ENCODE data around the gene MAP2K5. TPM values are rescaled to one million over a fixed set of nuclear protein-coding genes. Genes with fewer than 3 reads are reported as not detected.

MAP2K5 gene
- total RNA-seq, 1 donor from 2014 or later, result 21.7 TPM

DNA sequence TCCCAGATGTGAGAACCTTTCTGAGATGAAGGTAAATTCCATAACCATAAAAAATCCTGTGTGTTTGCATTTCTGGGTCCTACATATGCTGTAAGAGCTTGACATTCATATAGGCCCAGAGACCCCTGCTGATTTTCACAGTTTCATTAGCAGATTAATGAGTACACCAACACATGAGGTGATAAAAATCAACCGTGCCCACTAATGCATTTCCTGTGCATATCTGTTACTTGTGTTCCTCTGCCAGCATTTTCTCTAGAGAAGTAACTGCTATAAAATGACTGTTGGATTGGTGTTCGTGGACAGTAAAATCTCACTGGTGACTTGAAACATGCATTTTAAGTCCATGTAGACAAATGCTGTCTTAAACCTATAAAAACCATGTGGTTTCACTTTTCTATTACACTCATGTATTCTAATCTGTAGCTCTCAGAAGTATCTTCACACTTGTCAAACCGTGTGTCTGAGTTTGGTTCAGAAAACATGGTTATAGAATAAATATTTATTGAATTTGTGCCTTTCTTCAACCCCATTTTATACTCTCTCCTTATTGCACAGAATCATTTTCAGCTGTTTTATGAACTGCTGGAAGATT lies 14.6 kb downstream of the MAP2K5 start:
- intact Hi-C loops (cut with micrococcal nuclease), result no loop called here

GRCh38 chr15:67558502-67558901 lies 16.0 kb downstream of the MAP2K5 start:
- intact Hi-C loops (cut with micrococcal nuclease), result no loop called here

GRCh38 chr15:67559158-67559557 lies 16.7 kb downstream of the MAP2K5 start:
- intact Hi-C loops (cut with micrococcal nuclease), result no loop called here

DNA sequence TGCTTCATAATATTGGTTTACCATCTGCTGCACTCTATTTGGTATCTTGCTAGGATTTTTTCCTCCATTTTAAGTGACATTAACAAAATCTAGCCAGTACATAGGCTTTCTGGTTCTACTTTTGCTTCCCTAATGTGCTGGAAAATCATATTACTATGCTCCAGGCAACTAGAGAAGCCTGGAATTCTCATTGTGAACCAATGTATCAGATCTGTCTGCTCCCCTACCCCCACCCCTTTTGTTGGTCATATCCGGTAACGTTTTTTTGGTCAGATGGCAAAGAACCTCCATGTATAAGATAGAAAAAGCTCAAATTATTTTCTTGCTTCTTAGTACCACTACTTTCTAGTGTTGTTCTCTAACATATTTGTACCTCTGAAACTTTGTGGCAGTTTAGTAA lies 17.1 kb downstream of the MAP2K5 start:
- intact Hi-C loops (cut with micrococcal nuclease), result no loop called here

DNA sequence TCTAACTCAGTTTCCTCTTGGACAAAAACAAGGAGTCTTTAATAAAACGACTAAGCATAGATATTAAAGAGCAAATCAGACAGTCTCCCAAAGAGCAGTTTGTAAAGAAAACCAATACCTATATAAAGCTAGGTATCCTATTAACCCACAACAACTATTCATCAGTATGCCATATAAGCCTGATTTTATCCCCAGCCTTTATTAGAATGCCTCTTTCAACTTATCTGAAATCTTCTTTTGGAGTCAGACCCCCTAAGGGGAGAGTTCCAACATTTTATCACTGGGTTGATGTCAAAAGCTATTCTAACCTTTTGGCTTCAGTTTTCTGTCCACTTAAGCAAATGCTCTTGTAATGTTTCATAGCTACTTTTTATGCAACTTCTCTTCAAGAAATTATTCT lies 17.8 kb downstream of the MAP2K5 start:
- intact Hi-C loops (cut with micrococcal nuclease), result no loop called here

DNA sequence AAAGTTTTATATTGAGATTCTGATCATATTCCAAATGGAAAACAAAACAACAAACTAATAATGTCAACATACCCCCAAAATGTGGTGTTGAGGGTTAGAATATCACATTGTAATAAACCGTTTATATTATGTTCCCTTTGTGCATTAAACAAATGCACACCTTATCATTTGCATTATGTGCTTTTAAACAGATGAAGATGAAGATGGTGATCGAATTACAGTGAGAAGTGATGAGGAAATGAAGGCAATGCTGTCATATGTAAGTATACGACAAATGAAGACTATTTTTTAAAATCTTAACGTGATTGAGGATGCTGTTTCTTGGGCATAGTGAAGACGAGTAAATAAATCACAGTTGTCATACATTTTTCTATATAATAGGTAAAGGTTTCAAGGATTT lies 20.6 kb downstream of the MAP2K5 start:
- intact Hi-C loops (cut with micrococcal nuclease), result no loop called here

GRCh38 chr15:67564021-67564967 lies 21.8 kb downstream of the MAP2K5 start:
- intact Hi-C loops (cut with micrococcal nuclease), result no loop called here

DNA sequence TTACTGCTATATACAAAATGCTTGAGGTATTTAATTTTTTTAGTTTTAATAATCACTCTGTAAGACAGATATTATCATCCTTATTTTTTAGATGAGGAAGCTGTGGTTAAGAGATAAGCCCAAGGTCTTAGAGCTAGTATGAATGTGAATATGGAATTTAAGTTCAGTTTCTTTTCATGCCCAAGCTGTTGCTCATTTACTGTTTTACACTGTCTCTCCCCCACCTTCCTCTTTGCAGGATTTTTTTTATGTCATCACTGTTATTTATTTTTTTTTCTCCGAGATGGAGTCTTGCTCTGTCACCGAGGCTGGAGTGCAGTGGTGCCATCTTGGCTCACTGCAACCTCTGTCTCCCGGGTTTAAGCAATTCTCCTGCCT lies 22.5 kb downstream of the MAP2K5 start:
- intact Hi-C loops (cut with micrococcal nuclease), result no loop called here

- intact Hi-C loops (cut with micrococcal nuclease), result no loop called here
Measured at GRCh38 chr15:67569668-67570067, 27.2 kb downstream of the MAP2K5 start.

- intact Hi-C loops (cut with micrococcal nuclease), result no loop called here
Measured at GRCh38 chr15:67570875-67571647, 28.6 kb downstream of the MAP2K5 start.

DNA sequence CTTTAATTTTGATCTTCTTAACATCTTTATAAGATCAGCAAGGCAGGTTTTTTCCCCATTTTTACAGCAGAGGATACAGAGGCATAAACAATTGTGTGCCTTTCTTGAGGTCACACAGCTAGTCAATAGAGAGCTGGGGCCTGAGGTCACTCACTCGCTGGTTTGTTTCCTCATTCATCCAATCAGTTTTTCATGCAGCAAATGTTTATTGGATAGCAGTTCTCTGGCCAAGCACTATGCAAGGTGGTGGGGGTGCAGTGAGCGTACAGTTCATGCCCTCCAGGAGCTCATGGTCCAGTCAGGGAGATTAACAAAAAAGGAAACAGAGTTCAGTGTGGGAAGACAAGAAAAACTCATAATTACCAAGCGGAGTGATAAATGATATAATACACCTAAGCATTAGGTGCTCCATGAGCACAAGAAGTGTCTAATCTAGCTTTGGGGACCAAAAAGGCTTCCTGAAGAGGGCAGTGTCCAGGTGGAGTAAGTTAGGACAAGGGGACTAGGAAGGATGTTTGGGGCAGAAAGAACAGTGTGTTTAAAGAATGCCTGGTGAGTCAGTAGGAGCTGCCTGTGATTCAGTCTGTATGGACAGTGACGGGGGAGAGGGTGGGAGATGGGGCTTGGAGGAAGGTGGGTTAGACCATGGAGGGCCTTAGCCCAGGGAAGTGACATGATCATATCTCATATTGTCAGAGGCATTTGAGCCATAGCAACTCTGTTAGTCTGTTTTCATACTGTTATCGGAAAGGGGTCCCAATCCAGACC lies 29.3 kb downstream of the MAP2K5 start:
- intact Hi-C loops (cut with micrococcal nuclease), result no loop called here

DNA sequence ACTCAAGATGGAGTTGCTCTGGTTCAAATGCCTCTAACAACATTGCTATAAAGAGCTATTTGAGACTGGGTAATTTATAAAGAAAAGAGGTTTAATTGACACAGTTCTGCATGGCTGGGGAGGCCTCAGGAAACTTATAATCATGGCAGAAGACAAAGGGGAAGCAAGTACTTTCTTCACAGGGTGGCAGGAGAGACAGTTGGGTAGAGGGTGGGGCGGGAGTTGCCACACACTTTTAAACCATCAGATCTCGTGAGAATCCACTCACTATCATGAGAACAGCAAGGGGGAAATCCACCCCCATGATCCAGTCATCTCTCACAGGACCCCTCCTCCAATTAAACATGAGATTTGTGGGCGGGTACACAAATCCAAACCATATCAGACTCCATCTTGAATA lies 30.7 kb downstream of the MAP2K5 start:
- intact Hi-C loops (cut with micrococcal nuclease), result no loop called here

DNA sequence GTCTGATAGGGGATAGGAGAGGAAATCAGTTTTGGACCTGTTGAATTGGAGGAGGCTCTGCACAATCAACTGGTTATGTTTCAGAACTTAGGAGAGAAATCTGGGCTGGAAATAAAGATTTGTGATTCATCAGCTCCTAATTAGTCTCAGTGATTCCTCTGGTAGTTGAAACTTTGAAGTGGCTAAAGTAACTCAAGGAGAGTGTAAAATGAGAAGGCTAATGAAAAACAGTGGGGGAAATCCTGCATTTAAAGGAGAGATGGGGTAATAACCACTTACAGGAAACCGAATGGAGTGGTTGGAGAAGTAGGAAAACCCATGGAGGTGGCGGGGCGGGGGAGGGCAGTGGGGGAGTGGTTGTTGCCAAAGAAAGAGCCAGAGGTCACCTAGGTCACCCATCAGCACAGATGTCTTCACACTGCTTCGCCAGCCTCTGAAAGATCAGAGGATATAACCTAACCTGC lies 32.6 kb downstream of the MAP2K5 start:
- intact Hi-C loops (cut with micrococcal nuclease), result no loop called here

DNA sequence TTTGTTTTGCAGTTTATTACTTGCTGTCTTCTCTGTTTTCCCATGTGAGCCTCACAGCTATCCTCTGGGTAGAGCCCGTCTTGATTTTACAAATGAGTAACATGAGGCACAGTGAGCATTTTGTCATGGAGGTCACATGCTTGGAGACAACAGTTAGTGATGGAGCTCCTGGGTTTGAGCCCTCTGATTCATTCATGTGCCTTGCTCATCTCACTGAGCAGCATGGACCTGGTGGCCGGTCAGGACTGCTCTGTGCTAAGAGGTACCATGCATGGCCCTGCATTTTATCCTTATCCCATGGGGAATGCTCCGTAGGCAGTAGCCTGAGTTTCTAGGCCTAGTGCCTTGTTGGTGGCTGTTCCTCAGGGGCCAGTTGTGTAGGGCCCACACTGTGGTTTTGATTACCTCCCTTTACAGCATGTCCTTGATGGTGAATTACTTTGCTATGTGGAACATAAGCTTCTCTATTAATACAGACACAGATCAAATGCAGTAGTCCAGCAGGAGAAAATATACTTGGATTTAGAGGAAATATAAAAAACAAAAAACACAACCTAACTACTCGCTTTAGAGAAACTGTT lies 35.6 kb downstream of the MAP2K5 start:
- intact Hi-C loops (cut with micrococcal nuclease), result no loop called here

GRCh38 chr15:67579164-67579563 lies 36.7 kb downstream of the MAP2K5 start:
- intact Hi-C loops (cut with micrococcal nuclease), result no loop called here

DNA sequence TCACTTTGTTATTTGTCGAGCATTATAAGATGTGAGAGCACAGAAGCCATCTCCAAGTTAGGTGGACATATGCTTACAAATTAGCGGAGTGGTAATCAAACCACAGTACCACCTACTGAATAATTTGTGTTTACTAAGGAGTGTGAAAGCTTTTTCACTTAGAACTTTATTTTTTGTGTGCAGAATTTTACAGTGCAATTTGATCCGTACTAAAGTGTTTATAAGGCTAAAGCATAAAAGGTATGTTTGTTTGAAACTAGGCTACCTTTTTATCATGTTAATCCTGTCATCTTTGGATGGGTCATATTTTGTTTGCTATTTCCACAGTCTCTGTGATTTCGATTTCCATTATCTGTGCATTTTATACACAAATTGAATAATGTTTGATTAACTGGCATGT lies 37.5 kb downstream of the MAP2K5 start:
- intact Hi-C loops (cut with micrococcal nuclease), result no loop called here

DNA sequence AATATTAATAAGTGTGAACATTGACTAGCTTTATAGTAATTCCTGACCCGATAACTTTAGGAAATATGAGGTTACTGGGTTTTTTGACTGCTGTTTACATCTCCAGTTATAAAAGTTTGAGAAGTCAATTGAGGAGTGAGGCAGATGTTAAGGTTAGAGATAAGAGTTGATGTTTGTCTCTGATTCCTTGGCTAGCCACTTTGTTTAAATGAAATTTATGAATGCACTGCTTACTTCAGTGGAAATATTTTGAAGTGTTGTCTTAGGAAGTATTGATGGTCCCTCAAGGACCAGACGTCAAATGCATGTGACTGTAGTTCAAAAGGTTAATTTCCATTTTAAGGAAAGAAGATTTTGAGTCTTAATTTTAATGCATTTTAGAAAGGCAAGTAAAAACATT lies 41.7 kb downstream of the MAP2K5 start:
- intact Hi-C loops (cut with micrococcal nuclease), result no loop called here

DNA sequence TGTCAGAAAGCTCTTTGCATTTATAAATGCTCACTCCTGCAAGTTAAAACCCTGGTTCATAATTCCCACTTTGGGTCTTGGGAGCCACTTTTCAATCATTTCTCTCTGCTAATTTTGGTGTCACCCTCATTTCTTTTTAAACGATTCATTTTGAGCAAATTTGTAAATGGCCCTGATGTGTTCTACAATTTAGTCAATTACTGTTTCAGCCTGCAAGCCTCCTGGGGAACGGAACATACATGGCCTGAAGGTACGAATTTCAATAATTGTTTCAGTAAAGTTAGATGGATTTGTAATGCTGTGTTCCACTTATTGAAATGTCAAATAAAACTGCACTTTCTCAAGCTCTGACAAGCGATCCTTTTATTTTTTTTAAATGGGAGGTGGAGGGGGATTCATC lies 43.2 kb downstream of the MAP2K5 start:
- intact Hi-C loops (cut with micrococcal nuclease), result no loop called here

DNA sequence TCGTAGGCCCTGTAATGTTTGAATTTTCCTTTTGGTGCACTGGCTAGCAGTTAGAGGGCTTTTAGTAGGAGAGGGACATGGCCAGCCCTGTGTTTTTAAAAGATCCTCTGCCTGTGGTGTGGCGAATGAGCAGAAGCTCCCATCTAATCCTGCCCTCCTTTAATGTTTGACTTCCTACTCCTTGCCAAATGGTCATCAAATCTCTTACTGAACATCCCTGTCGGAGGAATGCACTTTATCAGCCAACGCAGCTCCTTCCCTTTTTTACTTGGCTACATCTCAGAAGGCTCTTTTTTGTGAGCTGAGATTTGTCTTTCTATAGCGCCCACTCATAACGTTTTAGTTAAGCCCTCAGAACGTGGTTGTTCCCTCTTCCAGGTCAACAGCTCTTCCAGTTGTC lies 44.8 kb downstream of the MAP2K5 start:
- intact Hi-C loops (cut with micrococcal nuclease), result no loop called here

DNA sequence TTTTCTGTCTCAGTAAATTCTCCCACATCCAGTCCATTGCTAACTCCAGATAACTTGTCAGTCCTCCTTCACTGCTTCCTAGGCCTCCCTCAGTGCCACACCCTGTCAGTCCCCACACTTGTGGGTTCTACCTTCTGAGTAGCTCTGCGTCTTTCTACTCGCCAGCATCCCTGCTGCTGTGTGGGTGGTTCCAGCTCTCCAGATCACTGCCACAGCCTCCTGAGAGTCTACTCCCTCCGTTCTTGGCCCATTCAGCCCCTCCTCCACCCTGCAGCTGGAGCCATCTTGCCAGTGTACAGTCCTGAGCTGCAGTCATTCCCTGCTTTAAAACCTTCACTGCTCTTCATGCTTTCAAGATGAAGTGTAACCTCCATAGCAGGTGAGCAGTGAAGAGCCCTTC lies 45.3 kb downstream of the MAP2K5 start:
- intact Hi-C loops (cut with micrococcal nuclease), result no loop called here

GRCh38 chr15:67590191-67590590 lies 47.7 kb downstream of the MAP2K5 start:
- intact Hi-C loops (cut with micrococcal nuclease), result no loop called here
